Activated CD4-positive, alpha-beta T cell treated with anti-CD3 and anti-CD28 coated beads, Interleukin-2, amount 50 U/mL, for 48 hours (primary cell): Measurements from ENCODE around the gene CCDC15.
"Not testable (repeated sequence)": the region's sequence is repeated elsewhere in the genome, so short reads cannot be mapped to it uniquely, and the experiment has no call there.

Experiments used
- DNase-seq, 2 experiments: peaks; one replicate each; pipeline ENCODE4 v3.0.0-alpha.2; 2020

Gene CCDC15

GRCh38 chr11:124942466-124943253 is 11.3 kb upstream of the CCDC15 start:
- no peak for DNase-seq

DNA sequence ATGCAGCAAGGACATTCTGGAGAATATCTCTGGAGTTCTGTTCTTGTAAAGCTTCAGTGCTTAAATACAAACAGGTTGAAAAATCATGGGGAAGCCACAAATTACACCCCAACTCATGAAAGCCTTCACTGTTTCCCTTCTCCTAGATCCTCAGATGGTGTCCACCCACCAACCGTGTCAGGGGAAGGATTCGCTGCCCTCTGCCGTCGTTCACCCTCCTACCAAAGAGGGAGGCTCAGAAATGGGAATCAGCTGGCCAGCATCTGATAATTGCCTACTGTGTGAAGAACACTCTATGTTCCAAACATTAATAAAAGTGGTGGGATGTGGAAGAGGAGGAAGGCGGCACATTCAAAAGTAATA is 10.8 kb upstream of the CCDC15 start:
- DNase-seq: no peak

- no peak for DNase-seq
Measured at GRCh38 chr11:124943741-124944140, 10.3 kb upstream of the CCDC15 start.

DNA sequence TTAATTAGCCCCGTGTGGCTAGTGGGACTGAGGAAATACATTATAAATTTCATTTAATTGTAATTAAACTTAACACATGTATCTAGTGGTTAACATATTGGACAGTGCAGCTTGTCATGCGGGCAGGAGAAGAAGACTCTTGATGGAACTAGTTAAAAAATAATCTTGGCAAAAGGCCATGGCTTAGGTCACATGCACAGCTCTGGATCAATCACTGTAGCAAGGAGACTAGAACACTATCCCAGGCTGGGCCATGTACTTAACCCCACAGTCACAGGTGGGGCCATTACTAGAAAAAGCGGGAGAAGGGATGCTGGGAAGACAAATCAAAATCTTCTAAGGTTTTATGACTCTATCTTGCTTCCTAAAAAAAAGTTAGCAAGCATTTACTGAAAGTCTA is 9.4 kb upstream of the CCDC15 start:
- DNase-seq: no peak

- no peak for DNase-seq
Measured at GRCh38 chr11:124945826-124946225, 8.2 kb upstream of the CCDC15 start.

- no peak for DNase-seq
Measured at GRCh38 chr11:124946735-124947141, 7.3 kb upstream of the CCDC15 start.

DNA sequence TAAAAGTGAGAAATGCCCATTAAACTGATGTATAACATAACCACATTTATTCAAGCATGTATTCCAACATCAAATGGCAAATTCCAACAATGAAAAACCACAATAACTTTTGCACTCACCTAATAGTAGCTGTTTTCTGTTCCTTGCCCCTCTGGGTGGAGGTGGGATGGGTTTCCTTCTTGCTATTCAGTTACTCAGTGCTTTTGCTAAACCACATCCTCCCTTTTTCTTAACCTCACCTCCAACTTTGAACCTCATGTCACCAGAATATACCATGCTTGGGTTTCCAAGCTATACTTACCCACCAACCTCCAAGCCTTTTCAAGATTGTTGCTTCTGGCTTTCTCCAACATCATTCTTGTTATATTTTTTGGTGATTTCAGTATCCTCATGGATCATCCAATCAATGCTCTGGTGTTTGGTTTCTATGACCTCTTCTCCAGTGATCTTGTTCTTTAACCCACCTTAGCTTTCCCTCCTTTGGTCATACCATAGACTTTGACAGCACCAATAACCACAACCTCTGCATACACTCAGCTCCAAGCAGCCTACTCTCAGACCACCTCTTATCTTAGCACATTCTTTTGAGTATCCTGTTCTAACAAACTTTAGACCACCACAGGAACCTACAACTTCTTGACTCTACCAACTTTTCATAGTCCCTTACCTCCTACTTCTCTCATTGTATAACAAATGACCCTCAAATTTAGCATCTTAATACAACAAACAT is 3.2 kb upstream of the CCDC15 start:
- DNase-seq: no peak

GRCh38 chr11:124951341-124951740 is 2.7 kb upstream of the CCDC15 start:
- DNase-seq: no peak

DNA sequence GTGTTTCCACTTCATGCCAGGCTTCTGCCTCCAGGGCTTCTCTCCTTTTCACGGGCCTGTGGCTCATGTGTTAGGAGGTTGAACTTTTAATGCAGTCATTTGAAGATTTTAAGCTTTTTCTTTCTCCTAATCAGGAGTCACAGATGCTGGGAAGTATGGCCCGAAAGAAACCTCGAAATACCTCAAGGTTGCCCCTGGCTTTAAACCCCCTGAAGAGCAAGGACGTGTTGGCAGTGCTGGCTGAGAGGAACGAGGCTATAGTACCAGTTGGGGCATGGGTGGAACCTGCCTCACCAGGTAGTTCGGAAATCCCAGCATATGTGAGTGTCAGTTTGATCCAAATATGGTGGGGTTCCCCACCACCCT is 571 bp downstream of the CCDC15 start:
- no peak for DNase-seq

DNA sequence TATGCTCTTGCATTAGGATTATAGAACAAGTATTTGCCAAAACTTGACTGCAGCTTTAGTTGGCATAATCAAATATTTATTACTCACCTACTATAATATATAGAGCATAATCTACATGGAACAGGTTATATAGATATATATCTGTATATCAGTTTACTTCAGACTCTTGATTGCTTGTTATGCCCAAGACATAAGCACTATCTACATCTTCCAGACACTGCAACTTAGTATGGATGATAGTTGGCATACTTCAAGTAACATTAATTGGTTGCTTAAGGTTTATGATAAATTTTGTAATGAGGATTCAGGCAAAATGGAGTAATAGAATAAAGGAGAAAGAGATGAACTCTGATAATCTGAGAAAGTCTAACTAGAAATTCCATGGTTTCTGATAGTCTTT is 1.0 kb downstream of the CCDC15 start:
- no peak for DNase-seq

- no peak for DNase-seq
Measured at GRCh38 chr11:124961972-124962609, 8.1 kb downstream of the CCDC15 start.

DNA sequence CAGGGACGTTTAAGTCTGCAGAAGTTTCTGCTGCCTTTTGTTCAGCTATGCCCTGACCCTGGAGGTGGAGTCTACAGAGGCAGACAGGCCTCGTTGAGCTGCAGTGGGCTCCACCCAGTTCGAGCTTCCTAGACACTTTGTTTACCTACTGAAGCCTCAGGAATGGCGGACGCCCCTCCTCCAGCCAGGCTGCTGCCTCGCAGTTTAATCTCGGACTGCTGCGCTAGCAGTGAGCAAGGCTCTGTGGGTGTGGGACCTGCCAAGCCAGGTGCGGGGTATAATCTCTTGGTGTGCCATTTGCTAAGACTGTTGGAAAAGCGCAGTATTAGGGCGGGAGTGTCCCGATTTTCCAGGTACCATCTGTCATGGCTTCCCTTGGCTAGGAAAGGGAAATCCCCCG is 14.2 kb downstream of the CCDC15 start:
- not testable (repeated sequence) for DNase-seq

GRCh38 chr11:124970925-124971324 is 16.9 kb downstream of the CCDC15 start:
- no peak for DNase-seq

DNA sequence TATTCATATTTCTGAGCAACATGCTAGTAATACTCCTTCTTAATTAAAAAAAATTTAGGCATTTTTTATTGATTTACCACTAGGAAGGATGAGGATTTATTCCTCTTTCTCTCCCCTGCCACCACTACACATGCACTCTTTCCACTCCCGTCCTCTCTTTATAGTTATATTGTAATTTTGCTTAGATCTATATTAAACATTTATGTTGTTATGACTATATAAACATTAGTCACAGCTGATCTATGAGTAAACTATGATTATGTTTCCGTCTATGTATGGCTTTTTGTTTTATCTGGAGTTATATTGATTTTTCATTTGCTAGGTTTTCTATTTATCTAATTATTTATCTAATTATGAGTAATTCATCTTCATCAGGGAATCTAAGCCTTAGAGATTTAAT is 17.8 kb downstream of the CCDC15 start:
- no peak for DNase-seq

DNA sequence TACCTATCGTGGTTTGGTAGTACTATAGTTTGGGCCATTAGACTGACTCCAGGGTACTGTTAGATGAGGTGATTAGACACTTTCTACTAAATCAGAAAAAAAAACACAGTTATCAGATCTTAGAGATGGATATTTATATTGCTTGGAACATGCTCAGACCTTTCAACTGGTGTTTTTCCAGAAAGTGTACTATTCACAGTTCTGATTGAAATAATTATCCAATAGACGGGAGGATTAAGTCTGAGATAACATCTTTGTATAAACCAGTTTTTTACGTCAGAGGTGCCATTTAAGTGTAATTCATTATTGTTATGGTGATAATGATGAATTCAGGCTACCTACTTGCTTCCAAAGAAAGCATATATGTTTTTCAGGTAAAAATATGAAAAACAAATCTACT is 22.5 kb downstream of the CCDC15 start:
- no peak for DNase-seq

DNA sequence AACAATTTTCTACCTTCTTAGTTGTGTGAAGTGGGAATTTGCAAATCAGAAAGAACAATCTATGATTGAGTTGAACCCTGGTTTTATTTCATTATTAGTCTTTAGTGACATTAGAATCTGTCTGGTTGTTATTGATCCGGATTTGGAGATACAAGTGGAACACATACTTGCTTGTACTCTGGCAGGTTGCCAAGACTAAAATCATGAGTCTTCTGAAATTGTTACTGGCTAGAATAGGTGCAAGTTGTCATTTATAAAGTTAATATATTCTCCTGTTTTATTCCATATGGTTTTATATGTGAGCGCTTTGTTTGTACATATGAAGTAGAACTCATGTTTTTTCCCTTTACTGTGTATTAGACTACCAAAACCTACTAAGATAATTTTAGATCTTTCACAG is 23.0 kb downstream of the CCDC15 start:
- DNase-seq: no peak

- no peak for DNase-seq
Measured at GRCh38 chr11:124978316-124978715, 24.3 kb downstream of the CCDC15 start.

DNA sequence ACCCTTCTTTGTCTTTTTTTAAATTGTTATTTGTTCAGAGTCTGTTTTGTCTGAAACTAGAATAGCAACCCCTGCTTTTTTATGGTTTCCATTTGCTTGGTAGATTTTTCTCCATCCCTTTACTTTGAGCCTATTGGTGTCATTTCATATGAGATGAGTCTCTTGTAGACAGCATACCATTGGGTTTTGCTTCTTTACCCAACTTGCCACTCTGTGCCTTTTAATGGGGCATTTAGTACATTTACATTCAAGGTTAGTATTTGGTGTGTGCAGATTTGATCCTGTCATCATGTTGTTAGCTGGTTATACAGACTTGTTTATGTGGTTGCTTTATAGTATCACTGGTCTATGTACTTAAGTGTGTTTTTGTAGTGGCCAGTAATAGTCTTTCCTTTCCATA is 28.0 kb downstream of the CCDC15 start:
- no peak for DNase-seq

- DNase-seq: no peak
Measured at GRCh38 chr11:124983674-124984511, 29.9 kb downstream of the CCDC15 start.

DNA sequence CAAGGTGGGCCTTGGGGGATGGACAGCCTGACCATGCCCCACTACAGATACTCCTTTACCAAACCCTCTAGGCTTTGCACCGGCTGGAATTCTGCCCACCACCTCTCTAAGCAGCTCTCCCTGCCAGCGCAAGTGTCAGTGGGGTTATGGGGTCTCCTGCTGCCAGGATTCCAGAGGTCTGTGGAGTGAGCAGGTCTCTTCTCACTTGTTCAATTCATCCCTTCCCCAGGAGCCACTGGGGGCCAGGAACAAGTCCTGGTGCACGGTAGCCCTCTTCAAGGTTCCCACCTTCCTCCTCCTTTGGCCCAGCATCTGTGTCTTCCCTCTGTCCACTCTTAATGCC is 30.5 kb downstream of the CCDC15 start:
- no peak for DNase-seq

- DNase-seq: no peak
Measured at GRCh38 chr11:124987096-124987495, 33.1 kb downstream of the CCDC15 start.

DNA sequence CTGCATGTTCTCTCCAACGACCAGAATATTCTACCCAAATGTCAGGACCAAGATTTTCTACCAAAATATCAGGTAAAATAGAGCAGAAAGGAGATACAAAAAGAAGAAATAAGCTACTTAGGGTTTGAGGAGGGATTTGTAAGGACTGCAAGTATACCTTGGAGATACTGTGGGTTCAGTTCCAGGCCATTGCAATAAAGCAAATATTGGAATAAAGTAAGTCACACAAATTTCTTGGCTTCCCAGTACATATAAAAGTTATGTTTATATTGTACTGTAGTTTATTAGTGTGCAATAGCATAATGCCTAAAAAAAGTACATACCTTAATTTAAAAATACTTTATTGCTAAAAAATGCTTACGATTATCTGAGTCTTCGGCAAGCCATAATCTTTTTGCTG is 34.1 kb downstream of the CCDC15 start:
- DNase-seq: no peak

- no peak for DNase-seq
Measured at GRCh38 chr11:125001079-125001778, 47.2 kb downstream of the CCDC15 start.
